AG10803 (cell line): ENCODE results near the gene NCAPH2.

Experiments used
- DNase-seq: peaks from one replicate; pipeline ENCODE4 v3.0.0; 2010; ENCODE audit warnings: low read depth
- H3K4me3 ChIP-seq: 2 replicates; pipeline ENCODE4 v1.5.1; 2011; ENCODE audit warnings: mild to moderate bottlenecking, low read length, control low read depth
- TF ChIP-seq, protein P1 (sequence below): conservative IDR thresholded peaks from 2 replicates; pipeline ENCODE4 v1.5.1; 2011; ENCODE audit warnings: mild to moderate bottlenecking, low read length, control low read depth, inconsistent platforms

The NCAPH2 gene

DNA sequence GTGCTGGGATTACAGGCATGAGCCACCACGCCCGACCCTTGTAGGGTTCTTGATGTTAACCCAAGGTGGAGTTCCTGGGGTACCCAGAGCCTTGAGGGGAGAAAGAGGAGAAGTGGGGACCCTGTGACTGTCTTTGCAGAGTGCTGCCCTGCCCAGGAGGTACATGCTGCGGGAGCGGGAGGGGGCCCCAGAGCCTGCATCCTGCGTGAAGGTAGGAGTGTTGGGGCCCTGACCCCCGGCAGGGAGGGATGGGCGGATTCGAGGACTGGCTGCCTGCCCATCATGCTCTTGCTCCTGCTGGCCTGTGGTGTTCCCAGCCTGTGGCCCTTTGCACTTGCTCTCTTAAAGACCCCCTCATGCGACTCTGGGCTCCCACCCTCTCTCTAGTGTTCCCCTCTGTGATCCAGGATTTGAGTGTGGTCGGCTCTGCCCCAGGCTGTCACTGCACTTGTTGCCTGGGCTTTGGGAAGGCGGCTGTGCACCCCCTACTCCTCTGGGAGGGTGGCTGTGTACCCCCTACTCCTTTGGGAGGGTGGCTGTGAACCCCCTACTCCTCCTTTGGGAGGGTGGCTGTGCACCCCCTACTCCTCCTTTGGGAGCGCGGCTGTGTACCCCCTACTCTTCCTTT is 12.9 kb downstream of the NCAPH2 start:
- TF ChIP-seq, protein P1, sequence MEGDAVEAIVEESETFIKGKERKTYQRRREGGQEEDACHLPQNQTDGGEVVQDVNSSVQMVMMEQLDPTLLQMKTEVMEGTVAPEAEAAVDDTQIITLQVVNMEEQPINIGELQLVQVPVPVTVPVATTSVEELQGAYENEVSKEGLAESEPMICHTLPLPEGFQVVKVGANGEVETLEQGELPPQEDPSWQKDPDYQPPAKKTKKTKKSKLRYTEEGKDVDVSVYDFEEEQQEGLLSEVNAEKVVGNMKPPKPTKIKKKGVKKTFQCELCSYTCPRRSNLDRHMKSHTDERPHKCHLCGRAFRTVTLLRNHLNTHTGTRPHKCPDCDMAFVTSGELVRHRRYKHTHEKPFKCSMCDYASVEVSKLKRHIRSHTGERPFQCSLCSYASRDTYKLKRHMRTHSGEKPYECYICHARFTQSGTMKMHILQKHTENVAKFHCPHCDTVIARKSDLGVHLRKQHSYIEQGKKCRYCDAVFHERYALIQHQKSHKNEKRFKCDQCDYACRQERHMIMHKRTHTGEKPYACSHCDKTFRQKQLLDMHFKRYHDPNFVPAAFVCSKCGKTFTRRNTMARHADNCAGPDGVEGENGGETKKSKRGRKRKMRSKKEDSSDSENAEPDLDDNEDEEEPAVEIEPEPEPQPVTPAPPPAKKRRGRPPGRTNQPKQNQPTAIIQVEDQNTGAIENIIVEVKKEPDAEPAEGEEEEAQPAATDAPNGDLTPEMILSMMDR = no peak
- H3K4me3 ChIP-seq = no peak overlapping the region
- no peak for DNase-seq

GRCh38 chr22:50521710-50522109 is 13.7 kb downstream of the NCAPH2 start:
- TF ChIP-seq, protein P1 = no peak
- DNase-seq = no peak
- no peak overlapping the region for H3K4me3 ChIP-seq

GRCh38 chr22:50522208-50522805 is 14.3 kb downstream of the NCAPH2 start:
- TF ChIP-seq, protein P1 = no peak
- no peak for DNase-seq

GRCh38 chr22:50522806-50523438 is 14.9 kb downstream of the NCAPH2 start:
- TF ChIP-seq, protein P1 = no peak
- DNase-seq = no peak
- no peak overlapping the region for H3K4me3 ChIP-seq

More at GRCh38 chr22:50522208-50522805, 14.3 kb downstream of the NCAPH2 start:
- no peak overlapping the region for H3K4me3 ChIP-seq

DNA sequence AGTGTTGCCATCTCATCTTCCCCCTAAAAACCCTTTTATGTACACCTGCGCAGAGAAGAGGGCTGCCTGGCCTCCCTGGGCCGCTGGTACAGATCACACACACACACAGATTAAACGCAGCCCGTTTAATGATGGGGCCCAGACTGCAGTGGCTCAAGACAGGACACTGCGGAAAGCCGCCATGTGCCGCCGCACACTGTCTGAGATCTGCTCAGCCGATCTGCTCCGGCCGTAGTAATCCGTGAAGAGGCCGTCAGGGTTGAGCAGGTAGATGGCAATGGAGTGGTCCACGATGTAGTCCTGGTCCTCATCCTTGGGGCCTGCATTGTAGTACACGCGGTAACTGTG is 15.4 kb downstream of the NCAPH2 start:
- no peak for DNase-seq
- TF ChIP-seq, protein P1 = no peak

GRCh38 chr22:50523806-50524675 is 16.0 kb downstream of the NCAPH2 start:
- DNase-seq = no peak
- TF ChIP-seq, protein P1 = no peak
- peak overlapping the region; percentile 75 for H3K4me3 ChIP-seq

More for the DNA sequence above, 15.4 kb downstream of the NCAPH2 start:
- H3K4me3 ChIP-seq = no peak overlapping the region
